Esophagus squamous epithelium (tissue), 4 donors: ENCODE measurements around the gene GAS7.

Experiments used
- CTCF ChIP-seq, 6 experiments: fragments of 450-650 bp in 4 of 6; fragments of 200-600 bp in 2 of 6; sonication (generic) in 2 of 6; IDR thresholded peaks; one replicate each; pipeline ENCODE4 v1.5.1; 2016 to 2019; ENCODE audit warnings: antibody characterized with exemption in 6 of 6, mild to moderate bottlenecking in 4 of 6, moderate library complexity in 4 of 6
- POLR2A ChIP-seq, 4 donors: fragments of 450-650 bp; IDR thresholded peaks; one replicate each; pipeline ENCODE4 v1.6.1; 2017; ENCODE audit warnings: antibody characterized with exemption in 4 of 4, mild to moderate bottlenecking in 4 of 4, moderate library complexity in 3 of 4

- TF ChIP-seq CTCF (IDR thresholded peaks at IDR 0.05) = no peak
- TF ChIP-seq POLR2A (IDR thresholded peaks at IDR 0.05) = no peak
These were observed 302.5 kb downstream of the GAS7 start for GRCh38 chr17:9895923-9896322.
